A549 (cell line): ENCODE measurements around the gene XPO6.

Experiments
- CTCF ChIP-seq: fragments of >200 bp; sonication (Bioruptor Twin); formaldehyde crosslinking; IDR thresholded peaks from 3 replicates; pipeline ENCODE4 v1.5.1; 2016
- ELK1 ChIP-seq: fragments of 150-350 bp; IDR thresholded peaks from 2 replicates; pipeline ENCODE4 v1.6.1; 2014; ENCODE audit warnings: low read depth, mild to moderate bottlenecking, low read length
- EP300 ChIP-seq, 2 experiments: fragments of >200 bp; sonication (Bioruptor Twin); formaldehyde crosslinking; IDR thresholded peaks; 2 replicates in 1 of 2; 3 replicates in 1 of 2; pipeline ENCODE4 v1.6.1; 2016 to 2017
- JUN ChIP-seq, 2 experiments: fragments of >200 bp; sonication (Bioruptor Twin); formaldehyde crosslinking; IDR thresholded peaks; 2 replicates in 1 of 2; 3 replicates in 1 of 2; pipeline ENCODE4 v1.6.1; 2016 to 2017
- KDM1A ChIP-seq: fragments of 200-600 bp; sonication (generic); IDR thresholded peaks from 2 replicates; pipeline ENCODE4 v1.6.1; 2016; ENCODE audit warnings: low read depth, mild to moderate bottlenecking
- KDM5A ChIP-seq: fragments of 200-600 bp; sonication (generic); IDR thresholded peaks from 2 replicates; pipeline ENCODE4 v1.6.1; 2016; ENCODE audit warnings: antibody characterized with exemption, mild to moderate bottlenecking
- MAFK ChIP-seq: fragments of 450-650 bp; IDR thresholded peaks from 2 replicates; pipeline ENCODE4 v1.6.1; 2014; ENCODE audit not compliant: partially characterized antibody
- POLR2A ChIP-seq: IDR thresholded peaks from 2 replicates; pipeline ENCODE4 v1.6.1; 2012; ENCODE audit warnings: mild to moderate bottlenecking, low read length
- REST ChIP-seq: fragments of 200-600 bp; sonication (generic); IDR thresholded peaks from 2 replicates; pipeline ENCODE4 v1.6.1; 2016; ENCODE audit warnings: antibody characterized with exemption, mild to moderate bottlenecking, moderate library complexity
- RNF2 ChIP-seq: fragments of 200-600 bp; sonication (generic); IDR thresholded peaks from 2 replicates; pipeline ENCODE4 v1.6.1; 2016; ENCODE audit warnings: low read depth, mild to moderate bottlenecking, antibody characterized with exemption, moderate library complexity, borderline replicate concordance
- ZC3H11A ChIP-seq: fragments of 450-650 bp; IDR thresholded peaks from 2 replicates; pipeline ENCODE4 v1.6.1; 2014; ENCODE audit warnings: antibody characterized with exemption, mild to moderate bottlenecking

- TF ChIP-seq POLR2A (no peak), KDM5A (no peak), MAFK (no peak), CTCF (no peak), REST (no peak), RNF2 (no peak), ELK1 (no peak), JUN (IDR thresholded peaks at IDR 0.05) (no peak), ZC3H11A (no peak), KDM1A (no peak), EP300 (IDR thresholded peaks at IDR 0.05) (no peak)
Observed at GRCh38 chr16:28082624-28083023, 129.1 kb downstream of the XPO6 start.
